MM.1S (cell line): ENCODE results near the gene VTA1.
"Not testable (repeated sequence)": the region's sequence is repeated elsewhere in the genome, so short reads cannot be mapped to it uniquely, and the experiment has no call there.

Experiments
- DNase-seq: peaks from one replicate; pipeline ENCODE4 v3.0.0-alpha.2; 2015
- H2AFZ ChIP-seq: fragments of 300-600 bp; sonication (generic); 2 replicates; pipeline ENCODE4 v1.6.0; 2016; ENCODE audit warnings: antibody characterized with exemption, low read length
- H3F3A ChIP-seq: fragments of 300-600 bp; sonication (generic); 2 replicates; pipeline ENCODE4 v1.6.1; 2016; ENCODE audit warnings: mild to moderate bottlenecking, antibody characterized with exemption, low read length, moderate library complexity, mixed read lengths; ENCODE audit not compliant: insufficient read depth
- H3K27ac ChIP-seq: fragments of 300-600 bp; sonication (generic); 2 replicates; pipeline ENCODE4 v1.5.1; 2016; ENCODE audit warnings: mild to moderate bottlenecking, low read length
- H3K27me3 ChIP-seq: fragments of 300-600 bp; sonication (generic); replicated peaks from 2 replicates; pipeline ENCODE4 v1.6.0; 2016; ENCODE audit warnings: low read length; ENCODE audit not compliant: insufficient read depth
- H3K36me3 ChIP-seq: fragments of 300-600 bp; sonication (generic); replicated peaks from 2 replicates; pipeline ENCODE4 v1.6.1; 2016; ENCODE audit warnings: mild to moderate bottlenecking, low read length, mixed read lengths; ENCODE audit not compliant: insufficient read depth
- H3K4me1 ChIP-seq: fragments of 300-600 bp; sonication (generic); 2 replicates; pipeline ENCODE4 v1.6.1; 2016; ENCODE audit warnings: low read length, mixed read lengths
- H3K4me2 ChIP-seq: fragments of 300-600 bp; sonication (generic); 2 replicates; pipeline ENCODE4 v1.6.0; 2016; ENCODE audit warnings: low read depth, low read length
- H3K4me3 ChIP-seq: fragments of 300-600 bp; sonication (generic); 2 replicates; pipeline ENCODE4 v1.5.1; 2016; ENCODE audit warnings: low read length, mixed read lengths
- H3K79me2 ChIP-seq: fragments of 300-600 bp; sonication (generic); 2 replicates; pipeline ENCODE4 v1.6.1; 2016; ENCODE audit warnings: mixed run types, low read length, mixed read lengths
- H3K9ac ChIP-seq: fragments of 300-600 bp; sonication (generic); 2 replicates; pipeline ENCODE4 v1.6.1; 2016; ENCODE audit warnings: low read length, mixed read lengths
- H3K9me2 ChIP-seq: fragments of 300-600 bp; sonication (generic); replicated peaks from 2 replicates; pipeline ENCODE4 v1.6.1; 2016; ENCODE audit warnings: mild to moderate bottlenecking, low read length, mixed read lengths; ENCODE audit not compliant: insufficient read depth
- H3K9me3 ChIP-seq: fragments of 300-600 bp; sonication (generic); replicated peaks from 2 replicates; pipeline ENCODE4 v1.6.1; 2016; ENCODE audit warnings: mild to moderate bottlenecking, low read length, mixed read lengths; ENCODE audit not compliant: insufficient read depth
- H4K20me1 ChIP-seq: fragments of 300-600 bp; sonication (generic); 2 replicates; pipeline ENCODE4 v1.6.1; 2016; ENCODE audit warnings: mild to moderate bottlenecking, low read length, moderate library complexity, mixed read lengths; ENCODE audit not compliant: insufficient read depth
- EZH2 ChIP-seq: fragments of 300-600 bp; sonication (generic); optimal IDR thresholded peaks from 2 replicates; pipeline ENCODE3; 2017; ENCODE audit warnings: low read depth, mild to moderate bottlenecking, antibody characterized with exemption, low read length, mixed read lengths
- EZH2phosphoT487 ChIP-seq: fragments of 300-600 bp; sonication (generic); IDR thresholded peaks from 2 replicates; pipeline ENCODE4 v1.6.1; 2018; ENCODE audit warnings: antibody characterized with exemption, low read length
- TF ChIP-seq, protein P1 (sequence below): fragments of 300-600 bp; sonication (generic); IDR thresholded peaks from 2 replicates; pipeline ENCODE4 v1.5.1; 2016; ENCODE audit warnings: antibody characterized with exemption, low read length, mixed read lengths

Gene VTA1

DNA sequence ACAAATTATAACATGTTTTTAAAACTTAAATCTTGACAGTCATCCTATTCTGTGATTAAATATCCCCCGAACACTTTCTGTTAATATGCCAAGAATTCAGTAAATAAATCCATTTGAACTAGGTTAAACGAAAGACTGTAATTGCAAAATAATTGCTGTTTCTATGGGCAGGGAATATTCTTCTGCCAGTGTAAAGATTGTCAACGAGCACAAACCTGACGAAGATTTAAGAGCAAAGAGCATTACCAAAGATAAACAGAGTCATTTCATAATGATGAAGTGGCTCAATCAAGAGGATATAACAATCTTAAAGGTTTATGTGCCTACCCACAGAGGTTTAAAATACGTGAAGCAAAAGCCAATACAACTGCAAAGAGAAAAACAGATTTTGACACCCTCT is 78.5 kb downstream of the VTA1 start:
- Histone ChIP-seq H3K79me2 (no peaks in the 10 kb centered on the region), H3K4me3 (no peak overlapping the region), H3K4me1 (no peaks in the 10 kb centered on the region), H4K20me1 (no peaks in the 10 kb centered on the region), H3K9me2 (no peaks in the 10 kb centered on the region), H2AFZ (no peak overlapping the region), H3K9me3 (no peaks in the 10 kb centered on the region), H3K9ac (no peak overlapping the region), H3K27me3 (no peaks in the 10 kb centered on the region), H3K27ac (no peak overlapping the region), H3K36me3 (no peaks in the 10 kb centered on the region), H3F3A (no peaks in the 10 kb centered on the region), H3K4me2 (no peak overlapping the region)
- DNase-seq, result no peak
- TF ChIP-seq EZH2 (no peak), EZH2phosphoT487 (no peak)
- TF ChIP-seq, protein P1, sequence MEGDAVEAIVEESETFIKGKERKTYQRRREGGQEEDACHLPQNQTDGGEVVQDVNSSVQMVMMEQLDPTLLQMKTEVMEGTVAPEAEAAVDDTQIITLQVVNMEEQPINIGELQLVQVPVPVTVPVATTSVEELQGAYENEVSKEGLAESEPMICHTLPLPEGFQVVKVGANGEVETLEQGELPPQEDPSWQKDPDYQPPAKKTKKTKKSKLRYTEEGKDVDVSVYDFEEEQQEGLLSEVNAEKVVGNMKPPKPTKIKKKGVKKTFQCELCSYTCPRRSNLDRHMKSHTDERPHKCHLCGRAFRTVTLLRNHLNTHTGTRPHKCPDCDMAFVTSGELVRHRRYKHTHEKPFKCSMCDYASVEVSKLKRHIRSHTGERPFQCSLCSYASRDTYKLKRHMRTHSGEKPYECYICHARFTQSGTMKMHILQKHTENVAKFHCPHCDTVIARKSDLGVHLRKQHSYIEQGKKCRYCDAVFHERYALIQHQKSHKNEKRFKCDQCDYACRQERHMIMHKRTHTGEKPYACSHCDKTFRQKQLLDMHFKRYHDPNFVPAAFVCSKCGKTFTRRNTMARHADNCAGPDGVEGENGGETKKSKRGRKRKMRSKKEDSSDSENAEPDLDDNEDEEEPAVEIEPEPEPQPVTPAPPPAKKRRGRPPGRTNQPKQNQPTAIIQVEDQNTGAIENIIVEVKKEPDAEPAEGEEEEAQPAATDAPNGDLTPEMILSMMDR, result no peak

DNA sequence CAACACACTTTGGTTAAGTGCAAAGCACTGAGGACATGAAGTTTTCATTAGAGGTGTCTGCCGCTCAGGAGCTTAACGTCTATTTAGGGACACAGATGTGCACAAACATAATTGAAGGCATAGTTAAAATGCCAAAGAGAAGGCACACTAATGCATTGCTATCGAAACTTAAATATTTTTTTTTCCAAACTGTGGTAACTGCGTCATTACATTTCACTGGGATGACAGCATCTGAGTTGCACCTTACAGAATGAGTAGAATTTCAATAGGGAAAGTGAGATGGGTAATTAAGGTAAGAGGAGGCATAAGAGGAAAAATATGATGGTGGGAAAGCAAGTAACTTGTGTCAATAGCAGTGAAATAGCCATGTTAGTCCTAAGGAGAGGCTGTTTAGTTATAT is 79.7 kb downstream of the VTA1 start:
- no peak for TF ChIP-seq EZH2
- TF ChIP-seq, protein P1, result no peak
- TF ChIP-seq EZH2phosphoT487, result no peak
- H3K9ac ChIP-seq, result no peak overlapping the region
- no peaks in the 10 kb centered on the region for H3K27me3 ChIP-seq
- no peaks in the 10 kb centered on the region for H3K9me2 ChIP-seq
- no peak overlapping the region for H3K4me3 ChIP-seq
- no peak overlapping the region for H3K27ac ChIP-seq
- no peaks in the 10 kb centered on the region for H3K36me3 ChIP-seq
- H3F3A ChIP-seq, result no peaks in the 10 kb centered on the region
- H2AFZ ChIP-seq, result no peak overlapping the region
- no peaks in the 10 kb centered on the region for H3K4me1 ChIP-seq
- H3K79me2 ChIP-seq, result no peaks in the 10 kb centered on the region
- H3K9me3 ChIP-seq, result no peaks in the 10 kb centered on the region
- H3K4me2 ChIP-seq, result no peak overlapping the region
- DNase-seq, result no peak
- no peaks in the 10 kb centered on the region for H4K20me1 ChIP-seq

DNA sequence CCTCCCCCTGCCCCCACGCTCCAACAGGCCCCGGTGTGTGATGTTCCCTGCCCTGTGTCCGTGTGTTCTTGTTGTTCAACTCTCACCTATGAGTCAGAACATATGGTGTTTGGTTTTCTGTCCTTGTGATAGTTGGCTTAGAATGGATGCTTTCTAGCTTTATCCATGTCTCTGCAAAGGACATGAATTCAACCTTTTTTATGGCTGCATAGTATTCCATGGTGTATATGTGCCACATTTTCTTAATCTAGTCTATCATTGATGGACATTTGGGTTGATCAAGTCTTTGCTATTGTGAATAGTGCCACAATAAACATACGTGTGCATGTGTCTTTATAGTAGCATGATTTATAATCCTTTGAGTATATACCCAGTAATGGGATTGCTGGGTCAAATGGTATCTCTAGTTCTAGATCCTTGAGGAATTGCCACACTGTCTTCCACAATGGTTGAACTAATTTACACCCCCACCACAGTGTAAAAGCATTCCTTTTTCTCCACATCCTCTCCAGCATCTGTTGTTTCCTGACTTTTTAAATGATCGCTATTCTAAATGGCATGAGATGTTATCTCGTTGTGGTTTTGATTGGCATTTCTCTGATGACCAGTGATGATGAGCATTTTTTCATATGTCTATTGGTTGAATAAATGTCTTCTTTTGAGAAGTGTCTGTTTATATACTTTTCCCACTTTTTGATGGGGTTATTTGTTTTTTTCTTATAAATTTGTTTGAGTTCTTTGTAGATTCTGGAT is 82.6 kb downstream of the VTA1 start:
- not testable (repeated sequence) for H3K4me1 ChIP-seq, H3K9ac ChIP-seq, H3K4me2 ChIP-seq, H2AFZ ChIP-seq, H3K9me2 ChIP-seq, H3K27me3 ChIP-seq, H3K36me3 ChIP-seq, H4K20me1 ChIP-seq, H3F3A ChIP-seq, H3K27ac ChIP-seq, DNase-seq, H3K79me2 ChIP-seq, H3K4me3 ChIP-seq, H3K9me3 ChIP-seq

DNA sequence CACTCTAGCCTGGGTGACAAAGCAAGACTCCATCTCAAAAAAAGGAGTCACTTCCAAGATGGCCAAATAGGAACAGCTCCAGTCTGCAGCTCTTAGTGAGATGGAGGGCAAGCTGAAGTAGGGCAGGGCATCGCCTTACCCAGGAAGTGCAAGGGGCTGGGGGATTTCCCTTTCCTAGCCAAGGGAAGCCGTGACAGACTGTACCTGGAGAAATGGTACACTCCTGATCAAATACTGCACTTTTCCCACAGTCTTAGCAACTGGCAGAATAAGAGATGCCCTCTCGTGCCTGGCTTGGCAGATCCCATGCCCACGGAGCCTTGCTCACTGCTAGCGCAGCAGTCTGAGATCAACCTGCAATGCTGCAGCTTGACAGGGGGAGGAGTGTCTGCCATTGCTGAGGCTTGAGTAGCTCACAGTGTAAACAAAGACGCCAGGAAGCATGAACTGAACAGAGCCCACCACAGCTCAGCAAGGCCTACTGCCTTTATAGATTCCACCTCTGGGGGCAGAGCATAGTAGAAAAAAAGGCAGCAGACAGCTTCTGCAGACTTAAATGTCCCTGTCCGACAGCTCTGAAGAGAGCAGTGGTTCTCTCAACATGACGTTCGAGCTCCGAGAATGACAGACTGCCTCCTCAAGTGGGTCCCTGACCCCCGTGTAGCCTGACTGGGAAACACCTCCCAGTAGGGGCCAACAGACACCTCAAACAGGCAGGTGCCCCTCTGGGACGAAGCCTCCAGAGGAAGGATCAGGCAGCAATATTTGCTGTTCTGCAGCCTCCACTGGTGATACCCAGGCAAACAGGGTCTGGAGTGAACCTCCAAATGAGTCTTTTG is 85.4 kb downstream of the VTA1 start:
- not testable (repeated sequence) for H3K4me2 ChIP-seq, H3K9ac ChIP-seq, H3K27me3 ChIP-seq, H3K9me2 ChIP-seq, H3K9me3 ChIP-seq, DNase-seq, H3K27ac ChIP-seq, H4K20me1 ChIP-seq, H2AFZ ChIP-seq, H3F3A ChIP-seq, H3K4me1 ChIP-seq, H3K79me2 ChIP-seq, H3K4me3 ChIP-seq, H3K36me3 ChIP-seq
